ENCODE measurements around the gene KLHL42. TPM values are rescaled to one million over a fixed set of nuclear protein-coding genes. Genes with fewer than 3 reads are reported as not detected.

KLHL42 gene
- total and polyA plus RNA-seq, 2 of the 8 experiments (the other 6 are each of a cell fraction or from before 2014, with no cell fraction given): 13.6 to 21.6 TPM

DNA sequence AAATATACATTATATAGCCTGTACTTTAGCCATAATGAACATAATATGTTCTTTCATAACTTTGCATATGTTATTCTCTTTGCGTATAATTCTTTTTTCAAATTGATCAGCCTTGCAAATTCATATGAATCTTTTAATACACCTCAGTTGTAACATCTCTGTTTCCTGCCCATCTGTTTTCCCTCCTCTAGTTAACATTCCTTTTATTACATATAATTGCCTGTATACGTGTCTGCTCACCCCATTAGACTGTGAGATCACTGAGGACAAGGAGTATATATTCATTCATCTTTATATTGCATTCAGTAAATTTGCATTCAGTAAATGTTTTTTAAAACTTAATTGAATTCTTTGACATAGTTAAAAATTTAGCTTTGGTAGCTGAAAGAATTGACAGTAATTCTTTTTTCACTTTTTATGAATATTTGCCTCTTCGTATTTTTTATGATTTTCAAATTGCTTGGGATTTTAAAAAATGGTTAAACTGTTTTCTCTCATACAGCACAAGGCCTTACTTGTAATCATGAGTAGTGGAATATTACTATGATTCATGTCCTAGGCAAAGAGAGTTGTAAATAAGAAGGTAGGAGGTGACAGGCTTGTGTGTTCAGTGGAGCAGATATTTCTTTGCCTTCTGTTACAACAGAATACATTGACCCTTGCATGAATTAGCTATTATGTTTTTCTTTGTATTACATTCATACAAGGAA lies 32.8 kb upstream of the KLHL42 start (continued):
- TF ChIP-seq CBX8 (IDR thresholded peaks at IDR 0.05; ENCODE audit: borderline replicate concordance, low read depth, low read length) (no peak), EP300 (IDR thresholded peaks at IDR 0.05; ENCODE audit: borderline replicate concordance in 1 of 2, low read depth in 2 of 2, low read length in 2 of 2) (no peak)
- TF ChIP-seq, protein P1, sequence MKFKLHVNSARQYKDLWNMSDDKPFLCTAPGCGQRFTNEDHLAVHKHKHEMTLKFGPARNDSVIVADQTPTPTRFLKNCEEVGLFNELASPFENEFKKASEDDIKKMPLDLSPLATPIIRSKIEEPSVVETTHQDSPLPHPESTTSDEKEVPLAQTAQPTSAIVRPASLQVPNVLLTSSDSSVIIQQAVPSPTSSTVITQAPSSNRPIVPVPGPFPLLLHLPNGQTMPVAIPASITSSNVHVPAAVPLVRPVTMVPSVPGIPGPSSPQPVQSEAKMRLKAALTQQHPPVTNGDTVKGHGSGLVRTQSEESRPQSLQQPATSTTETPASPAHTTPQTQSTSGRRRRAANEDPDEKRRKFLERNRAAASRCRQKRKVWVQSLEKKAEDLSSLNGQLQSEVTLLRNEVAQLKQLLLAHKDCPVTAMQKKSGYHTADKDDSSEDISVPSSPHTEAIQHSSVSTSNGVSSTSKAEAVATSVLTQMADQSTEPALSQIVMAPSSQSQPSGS (IDR thresholded peaks at IDR 0.05; ENCODE audit: low read length): no peak

Measured in H1 (cell line).